Duodenal mucosa (tissue), 2 donors: Measurements from ENCODE around the gene NFATC3.

Experiments used
- H3K27ac ChIP-seq: one replicate; pipeline ENCODE4 v1.7.0; 2013; ENCODE audit warnings: low read depth, low read length
- H3K27me3 ChIP-seq, 2 donors: one replicate each; pipeline ENCODE4 v1.7.0; 2013; ENCODE audit warnings: low read length in 2 of 2, control low read depth in 1 of 2; ENCODE audit not compliant: insufficient read depth in 2 of 2, control insufficient read depth in 1 of 2
- H3K36me3 ChIP-seq, 2 donors: one replicate each; pipeline ENCODE4 v1.7.0; 2013; ENCODE audit warnings: low read length in 2 of 2, control low read depth in 1 of 2; ENCODE audit not compliant: insufficient read depth in 2 of 2, control insufficient read depth in 1 of 2
- H3K4me1 ChIP-seq, 2 donors: one replicate each; pipeline ENCODE4 v1.7.0; 2013; ENCODE audit warnings: low read length in 2 of 2, control low read depth in 1 of 2; ENCODE audit not compliant: insufficient read depth in 2 of 2, control insufficient read depth in 1 of 2
- H3K4me3 ChIP-seq, 2 donors: one replicate each; pipeline ENCODE4 v1.7.0; 2013; ENCODE audit warnings: low read length in 2 of 2, low read depth in 1 of 2
- H3K9ac ChIP-seq, 2 donors: one replicate each; pipeline ENCODE4 v1.7.0; 2013; ENCODE audit warnings: low read length in 2 of 2, low read depth in 1 of 2
- H3K9me3 ChIP-seq, 2 donors: one replicate each; pipeline ENCODE4 v1.7.0; 2013; ENCODE audit warnings: low read length in 2 of 2, control low read depth in 1 of 2; ENCODE audit not compliant: control insufficient read depth in 1 of 2

NFATC3 gene

GRCh38 chr16:68228652-68229051 lies 143.5 kb downstream of the NFATC3 start:
- no peaks in the 10 kb centered on the region for H3K27me3 ChIP-seq
- no peak overlapping the region for H3K4me3 ChIP-seq
- peaks cover 10 to 19% of the 10 kb centered on the region in 2 donors for H3K4me1 ChIP-seq
- no peaks in the 10 kb centered on the region for H3K9me3 ChIP-seq
- H3K9ac ChIP-seq = no peak overlapping the region
- H3K36me3 ChIP-seq = peaks cover 24 to 48% of the 10 kb centered on the region in 2 donors
- H3K27ac ChIP-seq = no peak overlapping the region

DNA sequence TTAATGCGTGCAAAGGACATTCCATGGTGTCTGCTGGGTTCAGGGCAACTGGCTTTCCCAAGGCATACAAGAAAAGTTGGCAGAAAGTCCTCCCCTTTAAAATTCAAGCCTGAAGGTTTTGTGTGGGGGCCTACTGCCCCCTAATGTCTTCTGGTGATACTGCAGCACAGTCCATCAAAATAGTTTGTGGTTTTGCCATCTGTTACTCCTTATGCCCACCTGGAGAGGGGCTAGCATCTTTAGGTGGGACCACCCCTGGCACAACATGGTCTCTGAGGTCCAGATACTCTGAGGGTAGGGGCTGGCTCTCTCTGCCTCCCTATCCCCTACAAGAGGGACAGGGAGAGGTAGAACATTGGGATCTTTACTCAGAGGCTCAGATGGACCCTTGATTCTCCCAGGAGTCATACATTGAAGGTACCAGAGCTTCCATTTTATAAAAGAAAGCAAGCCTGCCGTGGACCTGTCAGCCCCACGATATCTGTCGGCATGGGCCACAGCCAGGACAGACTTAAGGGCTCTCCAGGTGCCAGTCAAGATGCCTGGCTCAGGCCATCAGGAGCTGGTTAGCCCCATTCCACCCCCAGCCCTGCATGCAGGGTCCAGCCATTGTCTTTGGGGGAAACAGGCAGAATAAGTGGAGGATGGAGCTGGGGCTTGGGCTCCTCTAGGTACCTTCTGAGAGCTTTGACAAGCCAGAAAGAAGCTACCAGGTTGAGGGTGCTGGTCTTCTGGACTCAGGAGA lies 144.4 kb downstream of the NFATC3 start:
- Histone ChIP-seq H3K9ac (no peak overlapping the region), H3K27ac (no peak overlapping the region), H3K4me1 (peaks cover 15 to 25% of the 10 kb centered on the region in 2 donors), H3K4me3 (no peak overlapping the region), H3K27me3 (no peaks in the 10 kb centered on the region), H3K9me3 (no peaks in the 10 kb centered on the region), H3K36me3 (peaks cover 24 to 48% of the 10 kb centered on the region in 2 donors)

DNA sequence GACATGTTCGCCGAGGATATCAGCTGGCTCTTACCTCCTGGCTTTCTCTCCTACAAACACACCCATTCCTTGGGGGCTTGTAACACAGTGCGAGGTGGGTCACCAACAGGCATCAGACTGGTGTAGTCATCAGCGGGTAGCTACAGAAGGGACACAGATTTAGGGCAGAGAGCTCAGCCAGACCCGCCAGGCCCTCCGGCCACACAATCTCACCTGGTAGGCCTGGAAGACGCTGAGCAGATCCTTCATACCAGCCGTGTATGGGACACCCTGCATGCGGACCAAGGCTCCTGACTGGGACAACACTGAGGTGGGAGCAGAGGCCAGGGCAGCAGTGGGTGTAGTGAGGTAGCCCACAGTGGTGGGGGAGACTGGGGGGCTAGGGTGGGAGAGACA lies 145.0 kb downstream of the NFATC3 start:
- no peaks in the 10 kb centered on the region for H3K27me3 ChIP-seq
- no peaks in the 10 kb centered on the region for H3K9me3 ChIP-seq
- H3K9ac ChIP-seq = no peak overlapping the region
- peaks cover 15 to 25% of the 10 kb centered on the region in 2 donors for H3K4me1 ChIP-seq
- H3K4me3 ChIP-seq = no peak overlapping the region
- no peak overlapping the region for H3K27ac ChIP-seq
- peaks cover 24 to 48% of the 10 kb centered on the region in 2 donors for H3K36me3 ChIP-seq

GRCh38 chr16:68230956-68231355 lies 145.8 kb downstream of the NFATC3 start:
- Histone ChIP-seq H3K36me3 (peaks cover 24 to 48% of the 10 kb centered on the region in 2 donors), H3K9ac (no peak overlapping the region), H3K4me3 (no peak overlapping the region), H3K4me1 (peaks cover 15 to 25% of the 10 kb centered on the region in 2 donors), H3K27ac (no peak overlapping the region), H3K9me3 (no peaks in the 10 kb centered on the region), H3K27me3 (no peaks in the 10 kb centered on the region)

GRCh38 chr16:68231384-68232136 lies 146.4 kb downstream of the NFATC3 start:
- H3K4me1 ChIP-seq = peaks cover 20 to 29% of the 10 kb centered on the region in 2 donors
- no peak overlapping the region for H3K4me3 ChIP-seq
- H3K27me3 ChIP-seq = no peaks in the 10 kb centered on the region
- H3K9ac ChIP-seq = no peak overlapping the region
- no peak overlapping the region for H3K27ac ChIP-seq
- H3K36me3 ChIP-seq = peaks cover 24 to 48% of the 10 kb centered on the region in 2 donors
- no peaks in the 10 kb centered on the region for H3K9me3 ChIP-seq

DNA sequence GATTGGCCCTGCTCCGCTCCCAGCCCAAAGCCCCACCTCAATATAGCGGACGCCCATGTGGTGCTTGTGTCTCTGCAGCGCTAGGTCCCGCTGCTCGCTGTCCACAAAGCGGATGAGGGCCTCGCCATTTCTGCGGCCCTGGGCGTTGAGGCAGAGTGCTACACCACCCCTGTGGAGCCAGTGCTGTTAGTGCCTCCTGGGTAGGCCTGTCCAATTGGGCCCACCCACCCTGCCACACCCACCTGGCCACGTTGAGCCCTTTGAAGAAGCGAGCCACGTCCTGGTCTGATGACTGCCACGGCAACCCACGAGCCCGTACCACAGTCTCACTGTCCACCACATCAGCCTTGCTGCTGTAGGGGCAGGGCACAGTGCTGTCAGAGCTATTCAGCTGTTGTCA lies 147.2 kb downstream of the NFATC3 start:
- no peaks in the 10 kb centered on the region for H3K27me3 ChIP-seq
- H3K27ac ChIP-seq = no peak overlapping the region
- peaks cover 24 to 48% of the 10 kb centered on the region in 2 donors for H3K36me3 ChIP-seq
- H3K9me3 ChIP-seq = no peaks in the 10 kb centered on the region
- no peak overlapping the region for H3K4me3 ChIP-seq
- peaks cover 25 to 29% of the 10 kb centered on the region in 2 donors for H3K4me1 ChIP-seq
- no peak overlapping the region for H3K9ac ChIP-seq

DNA sequence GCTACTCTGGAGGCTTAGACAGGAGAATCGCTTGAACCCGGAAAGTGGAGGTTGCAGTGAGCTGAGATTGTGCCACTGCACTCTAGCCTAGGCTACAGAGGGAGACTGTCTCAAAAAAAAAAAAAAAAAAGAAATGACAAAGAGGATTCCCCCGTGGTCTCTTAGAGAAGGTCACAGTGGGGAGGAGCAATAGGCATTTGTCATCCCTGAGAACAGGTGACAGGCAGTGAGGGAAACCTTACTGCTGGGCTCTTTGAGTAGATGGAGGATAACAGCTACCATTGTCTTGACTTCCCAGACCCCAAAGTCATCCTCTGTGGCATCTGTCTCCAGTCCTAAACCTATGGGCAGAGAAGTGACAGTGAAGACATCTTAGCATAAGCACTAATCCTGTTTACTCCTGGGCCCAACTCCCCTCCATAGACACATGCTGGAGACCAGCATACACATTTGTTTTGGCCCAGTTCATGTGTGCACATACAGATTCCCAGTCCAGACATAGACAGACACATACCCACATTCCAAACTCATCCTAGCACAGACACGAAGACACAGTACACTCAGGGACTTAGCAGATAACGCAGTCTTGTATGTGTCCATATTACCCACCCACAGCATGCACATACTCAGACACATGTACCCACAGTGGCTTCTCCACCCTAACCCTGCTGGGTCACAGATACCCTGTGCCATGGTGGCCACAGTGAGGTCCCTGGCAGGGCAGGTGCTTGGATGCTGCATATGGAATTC lies 148.1 kb downstream of the NFATC3 start:
- H3K4me3 ChIP-seq = peak overlapping the region; percentile 79 to 80

DNA sequence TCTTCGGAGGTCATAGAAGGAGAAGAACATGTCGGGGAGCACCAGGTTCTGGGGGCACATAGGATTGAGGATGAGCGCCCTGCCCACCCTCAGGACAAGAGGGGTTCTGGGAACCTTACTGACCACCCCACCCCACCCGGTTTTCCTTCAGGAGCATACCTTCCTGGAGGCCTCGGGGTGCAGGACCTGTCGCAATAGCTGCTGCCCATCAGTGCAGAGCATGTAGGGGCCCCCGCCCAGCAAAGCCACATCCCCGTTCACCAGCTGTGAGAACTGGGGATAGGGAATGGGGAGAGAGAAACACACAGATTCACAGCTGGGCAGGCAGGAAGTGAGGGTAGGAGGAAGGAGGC lies 148.6 kb downstream of the NFATC3 start:
- H3K4me3 ChIP-seq = peak overlapping the region; percentile 79 to 80
- H3K27me3 ChIP-seq = no peaks in the 10 kb centered on the region
- H3K27ac ChIP-seq = peak overlapping the region; percentile 90
- peaks cover 25 to 27% of the 10 kb centered on the region in 2 donors for H3K4me1 ChIP-seq
- peak overlapping the region; percentile 12 to 74 for H3K9ac ChIP-seq
- no peaks in the 10 kb centered on the region for H3K9me3 ChIP-seq
- peaks cover 20 to 44% of the 10 kb centered on the region in 2 donors for H3K36me3 ChIP-seq

More for the DNA sequence above, 148.1 kb downstream of the NFATC3 start:
- Histone ChIP-seq H3K36me3 (peaks cover 24 to 48% of the 10 kb centered on the region in 2 donors), H3K9me3 (no peaks in the 10 kb centered on the region), H3K4me1 (peaks cover 27% of the 10 kb centered on the region in 2 donors), H3K27me3 (no peaks in the 10 kb centered on the region), H3K27ac (peak overlapping the region; percentile 90), H3K9ac (peak overlapping the region; percentile 12 to 74)

- Histone ChIP-seq H3K27me3 (no peaks in the 10 kb centered on the region), H3K4me3 (peak overlapping the region; percentile 79 to 80), H3K27ac (peak overlapping the region; percentile 90), H3K9ac (peak overlapping the region; percentile 74 to 75), H3K9me3 (no peaks in the 10 kb centered on the region), H3K36me3 (peaks cover 16 to 39% of the 10 kb centered on the region in 2 donors), H3K4me1 (peaks cover 21 to 27% of the 10 kb centered on the region in 2 donors)
Measured at GRCh38 chr16:68234188-68235107, 149.3 kb downstream of the NFATC3 start.
